ENCODE results near the gene OR2B3.

DNA sequence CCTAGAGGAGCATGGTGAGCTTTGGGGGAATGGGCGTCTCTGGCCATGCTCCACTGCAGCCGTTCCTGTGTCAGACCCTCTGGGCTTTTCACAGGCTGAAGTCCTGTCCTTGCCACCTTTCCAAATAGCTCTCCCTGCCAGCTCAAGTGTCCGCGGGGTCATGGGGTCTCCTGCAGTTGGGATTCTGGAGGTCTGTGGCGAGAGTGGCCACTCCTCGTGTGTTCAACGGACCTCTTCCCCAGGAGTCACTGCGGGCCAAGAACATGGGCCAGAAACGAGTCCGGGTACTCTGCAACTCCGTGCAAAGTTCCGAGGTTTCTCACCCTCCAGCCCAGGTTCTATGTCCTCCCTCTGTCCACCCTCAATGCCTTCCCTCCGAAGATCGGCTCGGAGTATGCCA, 4.7 kb downstream of the OR2B3 start:
- TF ChIP-seq, protein P1, sequence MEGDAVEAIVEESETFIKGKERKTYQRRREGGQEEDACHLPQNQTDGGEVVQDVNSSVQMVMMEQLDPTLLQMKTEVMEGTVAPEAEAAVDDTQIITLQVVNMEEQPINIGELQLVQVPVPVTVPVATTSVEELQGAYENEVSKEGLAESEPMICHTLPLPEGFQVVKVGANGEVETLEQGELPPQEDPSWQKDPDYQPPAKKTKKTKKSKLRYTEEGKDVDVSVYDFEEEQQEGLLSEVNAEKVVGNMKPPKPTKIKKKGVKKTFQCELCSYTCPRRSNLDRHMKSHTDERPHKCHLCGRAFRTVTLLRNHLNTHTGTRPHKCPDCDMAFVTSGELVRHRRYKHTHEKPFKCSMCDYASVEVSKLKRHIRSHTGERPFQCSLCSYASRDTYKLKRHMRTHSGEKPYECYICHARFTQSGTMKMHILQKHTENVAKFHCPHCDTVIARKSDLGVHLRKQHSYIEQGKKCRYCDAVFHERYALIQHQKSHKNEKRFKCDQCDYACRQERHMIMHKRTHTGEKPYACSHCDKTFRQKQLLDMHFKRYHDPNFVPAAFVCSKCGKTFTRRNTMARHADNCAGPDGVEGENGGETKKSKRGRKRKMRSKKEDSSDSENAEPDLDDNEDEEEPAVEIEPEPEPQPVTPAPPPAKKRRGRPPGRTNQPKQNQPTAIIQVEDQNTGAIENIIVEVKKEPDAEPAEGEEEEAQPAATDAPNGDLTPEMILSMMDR (IDR thresholded peaks at IDR 0.05; ENCODE audit: insufficient read depth, low read length, poor library complexity, severe bottlenecking), result no peak
- TF ChIP-seq EZH2phosphoT487 (conservative IDR thresholded peaks at IDR 0.05; ENCODE audit: low read length), result no peak

Measured in SU-DHL-6 (cell line).